ENCODE measurements around the gene PPP4R4.
"Not testable (repeated sequence)": the region's sequence is repeated elsewhere in the genome, so short reads cannot be mapped to it uniquely, and the experiment has no call there.

The PPP4R4 gene

DNA sequence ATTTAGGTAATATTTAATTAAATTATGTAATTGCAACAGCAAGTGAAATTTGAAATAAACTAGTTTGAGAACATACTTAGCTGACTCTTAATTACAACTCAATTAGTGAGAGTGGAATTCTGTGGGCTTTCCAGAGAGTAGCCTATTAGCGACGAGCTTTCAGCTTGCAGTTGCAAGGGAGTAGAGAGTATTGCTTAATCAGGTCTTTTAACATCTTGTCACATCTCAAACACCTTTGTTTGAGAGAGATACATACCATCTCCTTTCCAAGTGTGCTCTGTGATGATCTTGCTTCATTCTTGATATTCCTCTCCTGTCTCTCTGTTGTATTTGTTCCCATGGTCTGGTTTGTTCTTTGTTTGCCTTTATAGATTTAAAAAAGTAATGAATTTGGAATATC, 7.7 kb downstream of the PPP4R4 start:
- FAIRE-seq: no peak

DNA sequence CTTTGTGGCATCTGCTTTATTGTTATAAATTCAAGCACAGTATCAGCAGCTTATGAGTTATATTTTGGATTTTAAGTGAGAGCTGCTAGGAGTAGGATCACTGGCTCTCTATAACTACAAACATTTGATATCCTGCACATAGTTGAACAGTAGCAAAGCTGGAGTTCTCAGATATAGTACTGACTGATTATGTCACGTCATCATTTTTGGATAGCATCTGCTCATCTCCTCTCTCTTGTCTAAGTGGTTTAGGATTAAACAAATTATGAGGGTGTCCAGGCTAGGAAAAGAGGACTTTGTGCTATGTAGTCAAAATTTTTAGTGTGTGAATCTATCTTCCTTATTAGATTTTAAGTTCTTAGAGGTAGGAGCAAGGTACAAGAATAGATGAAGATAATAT, 18.4 kb downstream of the PPP4R4 start:
- no peak for FAIRE-seq

DNA sequence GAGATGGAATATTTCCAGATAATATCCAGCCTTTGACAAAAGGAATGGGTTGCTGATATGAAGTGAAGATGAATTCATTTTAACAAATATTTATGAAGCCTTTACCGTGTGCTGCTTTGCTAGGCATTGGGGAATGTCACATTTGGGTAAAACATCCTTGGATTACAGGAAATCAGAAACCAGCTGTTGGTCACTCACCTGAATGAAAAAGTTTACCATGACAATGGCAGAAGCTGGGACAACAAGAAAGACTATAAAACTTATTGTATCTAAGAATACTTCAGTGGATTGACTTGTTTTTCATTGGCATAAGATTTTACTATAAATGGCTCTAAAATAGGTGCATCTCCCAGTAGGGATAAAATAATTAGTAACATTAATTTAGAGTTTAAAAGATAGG, 19.7 kb downstream of the PPP4R4 start:
- no peak for FAIRE-seq

DNA sequence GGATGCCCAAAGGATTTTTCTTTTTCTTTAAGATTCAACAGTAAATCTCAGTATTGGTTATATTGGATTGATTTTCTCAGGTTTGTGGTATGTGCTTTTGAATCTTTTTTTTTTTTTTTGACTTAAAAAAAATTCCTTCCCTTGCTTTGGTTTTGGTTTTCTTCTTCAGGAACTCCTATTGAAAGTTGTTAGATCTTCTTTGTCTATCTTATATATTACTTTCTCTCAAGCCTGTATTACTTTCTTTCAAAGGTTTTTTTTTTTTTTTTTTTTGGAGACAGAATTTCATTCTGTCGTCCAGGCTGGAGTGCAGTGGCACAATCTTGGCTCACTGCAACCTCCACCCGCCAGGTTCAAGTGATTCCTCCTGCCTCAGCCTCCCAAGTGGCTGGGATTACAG, 21.9 kb downstream of the PPP4R4 start:
- no peak for FAIRE-seq

DNA sequence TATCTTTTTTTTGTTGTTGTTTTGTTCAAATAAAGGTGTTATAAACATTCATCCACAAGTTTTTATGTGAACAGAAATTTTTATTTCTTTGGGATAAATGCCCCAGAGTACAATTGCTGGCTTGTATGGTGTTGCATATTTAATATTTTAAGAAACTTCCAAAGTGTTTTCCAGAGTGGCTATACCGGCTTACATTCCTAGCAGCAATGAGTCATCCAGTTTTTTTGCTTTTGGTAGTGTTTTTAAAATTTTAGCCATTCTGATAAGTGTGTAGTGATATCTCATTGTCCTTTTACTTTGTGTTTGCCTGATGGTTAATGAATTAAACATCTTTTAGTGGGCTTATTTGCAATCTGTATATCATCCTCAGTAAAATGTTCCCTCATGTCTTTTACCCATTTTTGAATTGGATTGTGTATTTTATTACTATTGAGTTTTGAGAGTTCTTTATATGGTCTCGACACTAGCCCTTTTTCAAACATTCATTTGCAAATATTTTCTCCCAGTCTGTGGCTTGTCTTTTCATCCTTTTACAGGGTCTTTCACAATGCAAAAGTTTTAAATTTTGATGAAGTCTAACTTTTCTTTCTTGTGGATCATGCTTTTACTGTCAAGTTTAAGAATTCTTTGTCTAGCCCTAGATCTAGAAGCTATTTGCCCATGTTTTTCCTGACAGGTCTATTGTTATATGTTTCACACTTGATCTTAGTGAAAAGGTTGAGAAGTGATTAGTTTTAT, 29.5 kb downstream of the PPP4R4 start:
- FAIRE-seq: no peak

DNA sequence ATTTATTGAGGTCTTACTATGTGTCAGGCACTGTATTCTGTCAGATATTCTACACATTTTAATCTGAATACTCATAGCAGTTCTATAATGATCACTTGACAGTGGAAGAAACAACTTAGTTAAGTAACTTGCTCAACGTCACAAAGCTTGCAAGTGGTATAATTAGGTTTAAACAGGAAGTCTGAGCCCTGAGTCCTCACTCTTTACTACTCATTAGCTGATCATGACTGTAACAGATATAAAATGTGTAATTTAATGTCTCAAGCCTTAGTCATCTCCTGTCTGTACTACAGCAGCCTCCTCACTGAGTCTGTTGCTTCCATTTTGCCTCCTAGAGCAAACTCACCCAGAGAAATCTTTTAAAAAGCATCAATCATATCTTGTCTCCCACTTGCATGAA, 38.9 kb downstream of the PPP4R4 start:
- no peak for FAIRE-seq

DNA sequence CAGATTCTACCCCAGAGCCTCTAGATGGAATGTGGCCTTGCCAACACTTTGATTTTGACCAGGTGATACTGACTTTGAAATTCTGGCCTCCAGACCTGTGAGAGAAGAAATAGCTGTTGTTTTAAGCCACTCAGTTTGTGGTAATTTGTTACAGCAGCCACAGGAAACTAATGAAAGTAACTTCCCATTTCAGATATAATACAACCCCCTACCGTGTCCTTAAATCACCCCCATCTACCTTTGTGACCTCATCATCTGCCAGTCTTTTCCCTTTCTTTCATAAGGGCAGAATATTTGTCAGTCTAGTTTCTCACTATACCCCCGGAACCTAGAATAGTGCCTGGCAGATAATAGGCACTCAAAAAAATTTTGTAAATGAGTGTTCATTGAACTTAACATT, 39.6 kb downstream of the PPP4R4 start:
- FAIRE-seq: no peak

DNA sequence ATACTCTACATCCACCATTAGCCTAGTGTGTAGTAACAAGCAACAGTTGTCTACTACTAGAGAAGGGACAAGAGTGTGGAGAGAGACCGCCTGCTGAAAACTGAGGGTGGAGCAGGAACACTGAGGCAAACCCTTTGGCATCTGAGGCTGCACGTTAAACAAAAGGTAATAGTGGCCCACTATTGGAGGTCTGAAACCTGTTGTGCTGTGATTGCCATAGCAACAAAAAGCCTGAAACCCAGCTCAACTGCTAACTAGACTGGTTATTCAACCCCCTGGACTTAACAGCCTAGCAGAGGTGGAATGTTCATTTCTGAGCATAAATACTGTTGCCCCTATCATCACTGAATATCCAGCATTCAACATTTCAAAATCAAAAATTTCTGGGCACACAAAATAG, 43.0 kb downstream of the PPP4R4 start:
- no peak for FAIRE-seq

DNA sequence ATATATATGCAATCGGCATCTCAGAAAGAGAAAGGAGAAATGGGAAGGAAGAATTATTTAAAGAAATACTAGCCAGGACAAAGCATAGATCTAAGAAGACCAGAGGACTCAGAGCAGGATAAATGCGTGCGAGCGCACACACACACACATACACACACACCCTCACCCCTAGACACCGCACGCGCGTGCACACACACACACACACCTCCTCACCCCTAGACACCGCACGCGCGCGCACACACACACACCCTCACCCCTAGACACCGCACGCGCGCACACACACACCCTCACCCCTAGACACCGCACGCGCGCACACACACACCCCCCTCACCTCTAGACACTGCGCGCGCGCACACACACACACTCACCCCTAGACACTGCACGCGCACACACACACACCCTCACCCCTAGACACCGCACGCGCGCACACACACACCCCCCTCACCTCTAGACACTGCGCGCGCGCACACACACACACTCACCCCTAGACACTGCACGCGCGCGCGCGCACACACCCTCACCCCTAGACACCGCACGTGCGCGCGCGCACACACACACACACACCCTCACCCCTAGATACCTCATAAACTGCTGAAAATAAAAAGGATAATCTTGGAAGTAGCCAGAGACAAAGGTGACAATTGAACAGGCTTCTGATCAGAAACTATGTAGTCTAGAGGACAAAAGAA, 44.2 kb downstream of the PPP4R4 start:
- not testable (repeated sequence) for FAIRE-seq

DNA sequence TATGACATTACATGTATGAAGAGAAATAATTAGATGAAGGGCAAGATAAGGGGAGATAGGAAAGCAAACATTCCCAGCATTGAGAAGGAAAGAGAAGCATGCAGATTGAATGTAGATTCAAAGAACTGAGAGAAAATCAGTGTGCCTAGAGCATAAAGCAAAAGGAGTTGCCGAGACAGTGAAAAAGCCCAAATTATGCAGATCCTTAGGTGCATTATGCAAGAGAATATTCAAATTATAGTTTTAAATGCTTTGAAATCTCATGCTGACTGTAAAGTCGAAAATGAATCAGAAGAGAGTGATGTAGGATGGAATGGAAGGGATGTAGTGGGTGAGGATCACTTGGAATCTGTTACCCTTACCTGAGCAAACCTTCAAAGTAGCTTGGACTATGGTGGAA, 49.9 kb downstream of the PPP4R4 start:
- FAIRE-seq: no peak

DNA sequence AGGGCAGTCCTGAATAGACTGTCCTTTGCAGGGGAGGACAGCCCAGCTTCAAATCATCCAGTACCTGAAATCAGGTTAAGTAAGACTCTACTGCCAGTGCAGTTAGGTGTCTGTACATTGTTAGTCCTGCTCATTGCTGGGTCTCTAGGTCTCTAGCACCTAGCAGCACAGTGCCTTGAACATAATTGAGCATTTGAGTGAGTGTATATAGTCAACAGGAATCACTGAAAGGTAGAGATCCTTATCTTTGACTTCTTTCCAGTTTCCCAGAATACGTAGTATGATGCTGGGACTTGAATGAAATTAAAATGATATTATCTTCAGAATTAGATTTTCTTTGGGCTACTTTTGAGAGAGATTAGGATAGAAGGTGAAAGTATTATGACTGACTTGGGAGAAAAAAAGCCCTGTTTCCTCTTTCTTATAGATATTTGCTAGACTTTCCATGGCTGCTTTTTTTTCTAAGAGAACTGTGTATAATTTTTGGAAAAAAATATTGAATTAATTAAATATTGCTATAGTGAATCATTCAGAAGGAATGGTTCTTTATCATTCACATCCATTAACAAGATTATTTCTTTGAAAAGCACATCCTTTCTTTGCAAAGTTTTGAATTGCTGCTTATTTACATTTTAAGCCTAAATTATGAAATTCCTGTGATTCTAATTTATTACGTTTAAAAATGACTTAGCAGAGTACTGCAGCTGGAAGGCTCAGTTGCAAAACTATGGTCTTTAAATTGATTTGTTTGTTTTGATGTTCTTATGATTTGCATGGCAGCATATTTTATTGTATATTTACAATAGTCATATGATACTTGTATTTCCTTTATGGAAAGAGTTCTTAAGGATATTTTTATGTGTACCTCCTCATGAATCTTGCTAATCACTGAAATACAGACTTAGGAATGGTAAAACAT, 51.6 kb downstream of the PPP4R4 start:
- peak; percentile 71 for FAIRE-seq

DNA sequence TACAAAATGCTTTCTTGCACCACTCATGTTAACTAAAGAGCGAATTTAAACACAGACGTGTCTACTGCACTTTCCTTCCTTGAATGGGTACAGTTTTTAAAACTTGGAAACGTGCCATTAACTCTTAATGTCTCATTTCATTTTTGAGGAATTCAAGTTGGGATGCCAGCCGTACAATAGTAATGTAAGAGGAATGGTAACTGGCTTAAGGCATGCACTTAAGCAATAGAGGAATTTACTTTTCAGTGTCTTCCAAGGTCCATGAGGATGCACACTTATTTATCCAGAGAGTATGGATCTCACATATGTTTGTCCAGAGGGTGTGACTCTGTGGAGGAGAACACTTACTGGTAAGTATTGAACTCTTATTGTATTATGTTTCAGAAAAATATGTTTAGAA, 52.9 kb downstream of the PPP4R4 start:
- no peak for FAIRE-seq

DNA sequence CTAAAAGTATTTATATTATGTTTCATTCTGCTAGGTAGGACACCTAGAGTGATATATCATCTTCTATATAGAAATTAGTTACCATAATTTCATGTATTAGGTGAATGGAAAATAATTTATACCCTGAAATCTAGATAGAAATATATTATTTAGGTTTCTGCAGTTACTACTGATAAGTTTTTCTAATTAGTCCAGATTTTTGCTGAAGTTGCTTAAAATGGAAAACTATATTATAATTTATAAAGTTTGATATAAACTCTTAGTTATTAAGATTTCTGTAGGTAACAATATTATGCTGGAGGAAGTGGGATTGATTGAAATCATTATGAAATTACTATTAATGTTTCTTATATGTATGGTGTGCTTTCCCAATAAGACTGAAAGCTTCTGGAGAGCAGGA, 62.9 kb downstream of the PPP4R4 start:
- no peak for FAIRE-seq

DNA sequence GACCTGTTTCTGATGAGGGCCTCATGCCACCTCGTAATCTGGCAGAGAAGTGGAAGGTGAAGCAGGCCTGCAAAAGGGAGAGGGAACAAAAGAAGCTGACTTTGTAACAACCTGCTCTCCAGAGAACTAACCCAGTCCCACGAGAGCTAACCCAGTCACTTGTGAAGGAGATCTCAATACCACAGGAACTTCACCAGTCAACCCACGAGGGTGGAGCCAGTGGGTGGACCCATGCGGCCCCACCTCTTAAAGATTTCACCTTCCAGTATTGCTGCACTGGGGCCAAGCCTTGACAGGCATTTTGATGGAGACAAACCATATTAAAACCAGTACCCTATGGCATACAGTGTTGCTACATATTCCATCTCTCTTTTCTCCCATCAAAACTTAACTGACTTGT, 63.9 kb downstream of the PPP4R4 start:
- no peak for FAIRE-seq

DNA sequence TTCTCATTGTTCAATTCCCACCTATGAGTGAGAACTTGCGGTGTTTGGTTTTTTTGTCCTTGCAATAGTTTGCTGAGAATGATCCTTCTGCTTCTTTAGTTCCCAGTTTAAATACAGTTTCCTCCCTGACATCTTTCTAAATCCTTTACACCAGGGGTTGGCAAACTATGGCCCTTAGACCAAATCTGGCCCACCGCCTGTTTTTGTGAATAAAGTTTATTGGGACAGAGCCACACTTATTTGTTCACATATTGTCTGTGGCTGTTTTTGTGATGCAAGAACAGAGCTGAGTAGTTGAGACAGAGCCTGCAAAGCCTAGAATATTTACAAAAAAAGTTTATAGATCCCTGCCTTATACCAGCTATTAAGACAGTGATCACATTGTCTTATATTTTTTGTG, 65.3 kb downstream of the PPP4R4 start:
- no peak for FAIRE-seq

DNA sequence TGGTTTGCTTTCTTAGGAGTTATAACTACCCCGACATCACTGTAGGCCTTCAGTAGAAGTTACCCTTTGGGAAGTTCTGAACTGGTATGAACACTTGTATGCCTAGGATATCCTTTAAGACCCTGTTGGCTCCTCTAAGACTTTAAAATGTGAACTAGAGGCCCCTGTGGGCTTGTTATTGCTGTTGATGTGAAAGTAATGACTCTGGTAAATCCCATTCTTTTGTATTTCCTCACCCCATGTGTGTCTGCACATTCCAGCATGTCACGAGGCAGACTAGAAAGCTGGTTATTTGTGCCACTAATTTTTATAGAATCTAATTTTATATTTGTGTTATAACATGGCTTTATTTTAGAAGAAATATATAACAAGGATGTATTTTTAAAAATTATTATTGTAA, 70.1 kb downstream of the PPP4R4 start:
- no peak for FAIRE-seq

DNA sequence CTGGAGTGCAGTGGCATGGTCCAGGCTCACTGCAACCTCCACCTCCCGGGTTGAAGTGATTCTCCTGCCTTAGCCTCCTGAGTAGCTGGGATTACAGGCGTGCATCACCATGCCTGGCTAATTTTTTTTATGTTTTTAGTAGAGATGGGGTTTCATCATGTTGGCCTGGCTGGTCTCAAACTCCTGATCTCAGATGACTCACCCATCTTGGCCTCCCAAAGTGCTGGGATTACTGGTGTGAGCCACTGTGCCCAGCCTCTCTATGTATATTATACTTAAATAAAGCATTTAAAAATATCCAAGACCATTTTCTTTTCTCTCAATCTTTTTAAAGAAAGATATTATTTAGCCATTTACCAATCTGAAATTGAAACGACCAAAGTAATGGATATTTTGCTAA, 90.1 kb downstream of the PPP4R4 start:
- not testable (repeated sequence) for FAIRE-seq

DNA sequence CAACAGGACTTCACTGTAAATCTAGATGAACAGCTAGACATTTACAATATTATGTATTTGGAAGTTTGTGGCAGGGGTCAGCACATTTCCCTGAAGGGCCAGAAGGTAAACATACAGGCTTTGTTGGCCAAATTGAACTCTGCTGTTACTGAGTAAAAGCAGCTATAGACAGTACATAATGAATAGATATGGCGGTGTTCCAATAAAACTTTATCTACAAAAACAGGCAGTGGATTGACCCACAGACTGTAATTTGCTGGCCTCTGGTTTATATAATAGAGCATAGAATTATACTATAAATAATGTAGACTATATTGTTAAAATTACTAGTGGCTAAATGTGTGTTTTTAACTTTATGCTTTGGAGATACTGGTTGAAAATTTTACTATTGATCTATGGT, 93.2 kb downstream of the PPP4R4 start:
- FAIRE-seq: no peak

DNA sequence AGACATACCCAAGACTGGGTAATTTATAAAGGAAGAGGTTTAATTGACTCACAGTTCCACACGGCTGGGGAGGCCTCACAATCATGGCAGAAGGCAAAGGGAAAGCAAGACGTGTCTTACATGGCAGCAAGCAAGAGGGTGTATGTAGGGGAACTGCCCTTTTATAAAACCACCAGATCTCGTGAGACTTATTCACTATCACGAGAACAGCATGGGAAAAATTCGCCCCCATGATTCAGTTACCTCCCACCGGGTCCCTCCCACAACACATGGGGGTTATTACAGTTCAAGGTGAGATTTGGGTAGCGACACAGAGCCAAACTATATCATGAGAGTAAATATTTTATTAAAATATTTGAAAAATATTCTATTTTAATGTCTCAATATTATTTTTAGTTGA, 94.5 kb downstream of the PPP4R4 start:
- not testable (repeated sequence) for FAIRE-seq

DNA sequence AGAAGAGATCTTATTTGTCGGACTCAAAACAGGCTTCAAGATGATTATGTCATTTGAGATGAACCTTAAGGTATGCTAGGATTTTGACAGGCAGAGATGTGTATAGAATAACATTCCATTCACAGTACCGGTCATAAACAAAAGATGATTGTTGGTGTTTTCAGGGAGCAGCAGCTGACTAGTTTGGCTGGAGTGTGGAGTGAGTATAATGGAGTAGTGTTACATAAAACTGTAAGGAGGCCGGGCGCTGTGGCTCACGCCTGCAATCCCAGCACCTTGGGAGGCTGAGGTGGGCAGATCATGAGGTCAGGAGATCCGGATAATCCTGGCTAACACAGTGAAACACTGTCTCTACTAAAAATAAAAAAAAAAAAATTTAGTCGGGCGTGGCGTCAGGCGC, 95.0 kb downstream of the PPP4R4 start:
- no peak for FAIRE-seq

DNA sequence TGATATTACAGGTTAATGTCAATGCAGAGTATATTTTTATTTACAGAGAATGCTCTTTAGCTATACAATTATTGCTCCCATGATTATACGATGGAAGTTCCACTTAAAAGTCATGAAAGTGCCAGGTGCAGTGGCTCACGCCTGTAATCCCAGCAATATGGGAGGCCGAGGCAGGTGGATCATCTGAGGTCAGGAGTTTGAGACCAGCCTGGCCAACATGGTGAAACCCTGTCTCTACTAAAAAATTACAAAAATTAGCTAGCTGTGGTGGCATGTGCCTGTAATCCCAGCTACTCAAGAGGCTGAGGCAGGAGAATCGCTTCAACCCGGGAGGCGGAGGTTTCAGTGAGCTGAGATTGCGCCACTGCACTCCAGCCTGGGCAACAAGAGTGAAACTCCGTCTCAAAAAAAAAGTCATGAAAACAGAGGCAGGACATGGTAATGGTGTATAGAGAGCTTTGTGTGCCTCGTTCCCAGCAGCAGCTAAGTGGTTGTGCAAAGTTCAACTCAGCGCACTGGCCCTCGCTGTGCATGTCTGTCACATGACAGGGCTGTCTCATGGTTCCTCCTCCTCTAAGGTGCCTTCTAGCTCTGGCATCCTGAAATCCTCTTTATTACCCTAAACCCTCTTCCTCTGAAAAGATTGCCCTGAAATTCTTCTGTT, 102.9 kb downstream of the PPP4R4 start:
- peak; percentile 90 for FAIRE-seq

DNA sequence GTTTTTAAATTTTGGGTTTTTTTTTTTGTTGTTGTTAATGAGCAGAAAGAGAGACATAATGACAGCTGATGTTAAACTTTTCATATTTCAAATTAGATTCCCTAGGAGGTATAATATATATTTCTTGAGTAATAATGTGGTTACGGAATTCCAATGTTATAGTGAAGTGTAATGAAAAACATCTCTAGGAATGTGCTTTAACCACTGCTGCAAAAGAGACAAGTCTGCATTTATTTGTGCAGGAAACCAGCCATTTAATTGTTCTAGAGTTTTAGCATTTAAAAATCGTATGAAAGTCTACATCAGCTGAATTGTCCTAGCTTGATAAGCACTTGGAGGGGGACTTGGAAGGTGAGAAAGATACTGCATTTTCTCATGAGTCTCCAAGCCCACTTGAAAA, 104.6 kb downstream of the PPP4R4 start:
- no peak for FAIRE-seq

Data from islet of Langerhans (tissue), 1 donor.